H9 (cell line): ENCODE results near the gene B3GLCT. TPM values are rescaled to one million over a fixed set of nuclear protein-coding genes. Genes with fewer than 3 reads are reported as not detected.

ENCODE experiments used
- DNase-seq: peaks from one replicate; pipeline ENCODE4 v3.0.0-alpha.2; 2017
- H2AFZ ChIP-seq: one replicate; pipeline ENCODE4 v1.6.1; 2013; ENCODE audit warnings: mild to moderate bottlenecking, low read length, control low read depth, moderate library complexity
- H2AK5ac ChIP-seq: 2 replicates; pipeline ENCODE4 v1.6.1; 2013; ENCODE audit warnings: low read length, control low read depth, mixed read lengths; ENCODE audit not compliant: insufficient read length
- H2BK120ac ChIP-seq: one replicate; pipeline ENCODE4 v1.6.1; 2013; ENCODE audit warnings: low read depth, mild to moderate bottlenecking, low read length, control low read depth, inconsistent platforms; ENCODE audit not compliant: poor library complexity, severe bottlenecking
- H2BK12ac ChIP-seq: 2 replicates; pipeline ENCODE4 v1.6.1; 2013; ENCODE audit warnings: low read length, control low read depth, mixed read lengths, low read depth; ENCODE audit not compliant: insufficient read length
- H2BK15ac ChIP-seq: 2 replicates; pipeline ENCODE4 v1.6.1; 2013; ENCODE audit warnings: low read depth, low read length, control low read depth
- H2BK20ac ChIP-seq: one replicate; pipeline ENCODE4 v1.6.1; 2013; ENCODE audit warnings: low read depth, mild to moderate bottlenecking, low read length, control low read depth, inconsistent platforms; ENCODE audit not compliant: poor library complexity, severe bottlenecking
- H2BK5ac ChIP-seq: 2 replicates; pipeline ENCODE4 v1.6.1; 2013; ENCODE audit warnings: low read length, control low read depth, mixed read lengths; ENCODE audit not compliant: insufficient read length
- H3K14ac ChIP-seq: 2 replicates; pipeline ENCODE4 v1.6.1; 2013; ENCODE audit warnings: low read length, control low read depth; ENCODE audit not compliant: insufficient read depth
- H3K18ac ChIP-seq: 2 replicates; pipeline ENCODE4 v1.6.1; 2013; ENCODE audit warnings: low read depth, mild to moderate bottlenecking, mixed read lengths, low read length, control low read depth; ENCODE audit not compliant: insufficient read length
- H3K23ac ChIP-seq: 2 replicates; pipeline ENCODE4 v1.6.1; 2013; ENCODE audit warnings: low read length, control low read depth, mixed read lengths, low read depth; ENCODE audit not compliant: insufficient read length
- H3K23me2 ChIP-seq: 2 replicates; pipeline ENCODE4 v1.6.1; 2013; ENCODE audit warnings: low read depth, mild to moderate bottlenecking, mixed read lengths, low read length, control low read depth; ENCODE audit not compliant: insufficient read length, poor library complexity, severe bottlenecking
- H3K27ac ChIP-seq: 2 replicates; pipeline ENCODE4 v1.5.1; 2013; ENCODE audit warnings: low read length, control low read depth, mixed read lengths, low read depth; ENCODE audit not compliant: insufficient read length
- H3K27me3 ChIP-seq: 2 replicates; pipeline ENCODE4 v1.6.1; 2013; ENCODE audit warnings: low read length, control low read depth, inconsistent platforms; ENCODE audit not compliant: insufficient read depth
- H3K4ac ChIP-seq: 2 replicates; pipeline ENCODE4 v1.6.1; 2013; ENCODE audit warnings: low read depth, mild to moderate bottlenecking, control low read depth, inconsistent platforms, low read length, moderate library complexity
- H3K4me1 ChIP-seq: 2 replicates; pipeline ENCODE4 v1.6.1; 2013; ENCODE audit warnings: low read length, control low read depth, inconsistent platforms; ENCODE audit not compliant: insufficient read depth
- H3K4me2 ChIP-seq: 2 replicates; pipeline ENCODE4 v1.6.1; 2013; ENCODE audit warnings: low read length, control low read depth, mixed read lengths; ENCODE audit not compliant: insufficient read length, insufficient read depth
- H3K56ac ChIP-seq: 2 replicates; pipeline ENCODE4 v1.6.1; 2013; ENCODE audit warnings: low read depth, mild to moderate bottlenecking, mixed read lengths, low read length, control low read depth; ENCODE audit not compliant: insufficient read length
- H3K79me1 ChIP-seq: 2 replicates; pipeline ENCODE4 v1.6.1; 2013; ENCODE audit warnings: low read depth, mild to moderate bottlenecking, moderate library complexity, low read length, control low read depth, inconsistent platforms; ENCODE audit not compliant: insufficient read depth, poor library complexity, severe bottlenecking
- H3K79me2 ChIP-seq: 2 replicates; pipeline ENCODE4 v1.6.1; 2013; ENCODE audit warnings: low read length, control low read depth, inconsistent platforms; ENCODE audit not compliant: insufficient read depth
- H3K9ac ChIP-seq: 2 replicates; pipeline ENCODE4 v1.6.1; 2013; ENCODE audit warnings: low read length, control low read depth, mixed read lengths; ENCODE audit not compliant: insufficient read length; ENCODE audit errors: extremely low read depth
- H3K9me3 ChIP-seq: one replicate; pipeline ENCODE4 v1.6.1; 2013; ENCODE audit warnings: low read depth, low read length, inconsistent platforms; ENCODE audit not compliant: control insufficient read depth
- H3T11ph ChIP-seq: one replicate; pipeline ENCODE4 v1.6.1; 2013; ENCODE audit warnings: mild to moderate bottlenecking, low read length, control low read depth, inconsistent platforms
- H4K20me1 ChIP-seq: one replicate; pipeline ENCODE4 v1.6.1; 2013; ENCODE audit not compliant: control insufficient read depth, insufficient read length, insufficient read depth
- H4K5ac ChIP-seq: 2 replicates; pipeline ENCODE4 v1.6.1; 2013; ENCODE audit warnings: low read depth, mild to moderate bottlenecking, mixed read lengths, low read length, control low read depth; ENCODE audit not compliant: insufficient read length
- H4K8ac ChIP-seq: replicated peaks from 2 replicates; pipeline ENCODE4 v1.6.1; 2013; ENCODE audit warnings: low read length, control low read depth, mixed read lengths, low read depth; ENCODE audit not compliant: insufficient read length
- H4K91ac ChIP-seq: 2 replicates; pipeline ENCODE4 v1.6.1; 2013; ENCODE audit warnings: low read depth, mild to moderate bottlenecking, moderate library complexity, mixed read lengths, low read length, control low read depth; ENCODE audit not compliant: insufficient read length
- H3K27ac Mint-ChIP-seq, 3 experiments: 2 replicates in 2 of 3; 3 replicates in 1 of 3; pipeline ENCODE4 v1.8.0; 2020 to 2021; ENCODE audit warnings: mixed read lengths in 3 of 3, mild to moderate bottlenecking in 1 of 3, moderate library complexity in 1 of 3
- H3K27me3 Mint-ChIP-seq: 2 replicates; pipeline ENCODE4 v1.8.0; 2021; ENCODE audit warnings: low read depth, mild to moderate bottlenecking, moderate library complexity, mixed read lengths
- H3K36me3 Mint-ChIP-seq, 3 experiments: 2 replicates in 2 of 3; 3 replicates in 1 of 3; pipeline ENCODE4 v1.8.0; 2020 to 2021; ENCODE audit warnings: low read depth in 3 of 3, mixed read lengths in 3 of 3; ENCODE audit not compliant: insufficient read depth in 1 of 3
- H3K4me1 Mint-ChIP-seq, 2 experiments: 2 replicates each; pipeline ENCODE4 v1.8.0; 2020; ENCODE audit warnings: mixed read lengths in 2 of 2
- H3K4me3 Mint-ChIP-seq, 2 experiments: 2 replicates in 1 of 2; 3 replicates in 1 of 2; pipeline ENCODE4 v1.8.0; 2020 to 2021; ENCODE audit warnings: mild to moderate bottlenecking in 2 of 2, mixed read lengths in 2 of 2, moderate library complexity in 1 of 2
- H3K9me3 Mint-ChIP-seq, 2 experiments: 2 replicates in 1 of 2; 3 replicates in 1 of 2; pipeline ENCODE4 v1.8.0; 2020; ENCODE audit warnings: mild to moderate bottlenecking in 2 of 2, mixed read lengths in 2 of 2, moderate library complexity in 1 of 2
- CTCF ChIP-seq: fragments of 200-600 bp; sonication (generic); conservative IDR thresholded peaks from 3 replicates; pipeline ENCODE4 v1.8.0; 2021; ENCODE audit warnings: antibody characterized with exemption, mild to moderate bottlenecking
- WGBS: extraction: QIAGEN DNeasy Blood & Tissue Kit; methylation state at CpG from one replicate; pipeline ENCODE4 v1.1.7; 2013; ENCODE audit warnings: missing lambda C conversion rate, low lambda C conversion rate, mixed read lengths; ENCODE audit not compliant: insufficient read length; ENCODE audit errors: extremely low coverage; 5-methylcytosine and 5-hydroxymethylcytosine counted together
- total RNA-seq: library from RNA; stranded (reverse); gene quantifications from 2 replicates; pipeline ENCODE4 v1.2.1, GENCODE V29; 2021

The B3GLCT gene
- total RNA-seq, 1 experiment from 2014 or later = 5.4 TPM

GRCh38 chr13:31282741-31283455 lies 83.1 kb downstream of the B3GLCT start:
- no peak overlapping the region for H3T11ph ChIP-seq
- no peak overlapping the region for H2BK15ac ChIP-seq
- H2BK20ac ChIP-seq = no peak overlapping the region
- no peak overlapping the region for H2BK12ac ChIP-seq
- Mint-ChIP-seq H3K4me3 (no peak overlapping the region), H3K27ac (no peak overlapping the region; a peak in 1 of 7 replicates), H3K9me3 (peaks cover 12 to 20% of the 10 kb centered on the region in 2 experiments), H3K27me3 (no peaks in the 10 kb centered on the region), H3K4me1 (peaks cover 0 to 4% of the 10 kb centered on the region in 2 experiments; a peak in 2 of 4 replicates), H3K36me3 (peaks cover 14 to 27% (median 26%) of the 10 kb centered on the region in 3 experiments)
- H3K18ac ChIP-seq = no peak overlapping the region
- H3K23me2 ChIP-seq = no peaks in the 10 kb centered on the region
- H3K14ac ChIP-seq = no peak overlapping the region
- DNase-seq = no peak
- no peak overlapping the region for H3K4ac ChIP-seq
- no peak overlapping the region for H3K27ac ChIP-seq
- no peaks in the 10 kb centered on the region for H3K79me2 ChIP-seq
- no peaks in the 10 kb centered on the region; the same call in 1 of the 2 replicates for H3K27me3 ChIP-seq
- no peak overlapping the region for H4K8ac ChIP-seq
- H2AK5ac ChIP-seq = no peak overlapping the region
- no peak overlapping the region for H4K91ac ChIP-seq
- H2AFZ ChIP-seq = no peak overlapping the region
- H3K79me1 ChIP-seq = no peaks in the 10 kb centered on the region
- no peak overlapping the region for H2BK5ac ChIP-seq
- H3K23ac ChIP-seq = no peak overlapping the region
- H2BK120ac ChIP-seq = no peak overlapping the region
- no peaks in the 10 kb centered on the region for H3K4me1 ChIP-seq
- no peak overlapping the region for H4K5ac ChIP-seq
- no CpG with 5 or more reads among the region's 3 CpGs for WGBS
- no peak overlapping the region for H3K9ac ChIP-seq
- peaks cover 8% of the 10 kb centered on the region for H3K9me3 ChIP-seq
- TF ChIP-seq CTCF = no peak
- H3K4me2 ChIP-seq = no peak overlapping the region
- H3K56ac ChIP-seq = no peak overlapping the region
- H4K20me1 ChIP-seq = no peaks in the 10 kb centered on the region
